Skeletal muscle tissue (tissue), 4 donors: ENCODE results near the gene FOXF1. TPM values are rescaled to one million over a fixed set of nuclear protein-coding genes. Genes with fewer than 3 reads are reported as not detected.

Experiments used
- H3K27ac ChIP-seq: one replicate; pipeline ENCODE4 v1.7.0; 2013; ENCODE audit warnings: mild to moderate bottlenecking, low read depth, low read length, inconsistent platforms
- H3K27me3 ChIP-seq, 3 donors: one replicate each; pipeline ENCODE4 v1.7.0; 2013; ENCODE audit warnings: low read length in 3 of 3; ENCODE audit not compliant: control insufficient read depth in 3 of 3, insufficient read depth in 3 of 3
- H3K36me3 ChIP-seq, 3 donors: one replicate each; pipeline ENCODE4 v1.7.0; 2013; ENCODE audit warnings: low read length in 3 of 3; ENCODE audit not compliant: control insufficient read depth in 3 of 3, insufficient read depth in 3 of 3
- H3K4me1 ChIP-seq, 3 donors: one replicate each; pipeline ENCODE4 v1.7.0; 2013; ENCODE audit warnings: low read length in 3 of 3, mild to moderate bottlenecking in 3 of 3; ENCODE audit not compliant: control insufficient read depth in 3 of 3, insufficient read depth in 3 of 3
- H3K4me3 ChIP-seq, 3 donors: one replicate each; pipeline ENCODE4 v1.7.0; 2013; ENCODE audit warnings: low read length in 3 of 3
- H3K9ac ChIP-seq, 3 donors: one replicate each; pipeline ENCODE4 v1.7.0; 2013; ENCODE audit warnings: low read length in 3 of 3, mild to moderate bottlenecking in 3 of 3, moderate library complexity in 2 of 3, low read depth in 1 of 3
- H3K9me3 ChIP-seq, 3 donors: one replicate each; pipeline ENCODE4 v1.7.0; 2013; ENCODE audit warnings: low read length in 3 of 3; ENCODE audit not compliant: control insufficient read depth in 3 of 3
- total RNA-seq: library from RNA; depleted of rRNA; stranded (reverse); fragments of >200 nt; gene quantifications from one replicate; pipeline ENCODE4 v1.2.3, GENCODE V29; 2014
- donor health status: Osteomylitis.

FOXF1 gene
- total RNA-seq, 1 donor from 2014 or later: not detected

DNA sequence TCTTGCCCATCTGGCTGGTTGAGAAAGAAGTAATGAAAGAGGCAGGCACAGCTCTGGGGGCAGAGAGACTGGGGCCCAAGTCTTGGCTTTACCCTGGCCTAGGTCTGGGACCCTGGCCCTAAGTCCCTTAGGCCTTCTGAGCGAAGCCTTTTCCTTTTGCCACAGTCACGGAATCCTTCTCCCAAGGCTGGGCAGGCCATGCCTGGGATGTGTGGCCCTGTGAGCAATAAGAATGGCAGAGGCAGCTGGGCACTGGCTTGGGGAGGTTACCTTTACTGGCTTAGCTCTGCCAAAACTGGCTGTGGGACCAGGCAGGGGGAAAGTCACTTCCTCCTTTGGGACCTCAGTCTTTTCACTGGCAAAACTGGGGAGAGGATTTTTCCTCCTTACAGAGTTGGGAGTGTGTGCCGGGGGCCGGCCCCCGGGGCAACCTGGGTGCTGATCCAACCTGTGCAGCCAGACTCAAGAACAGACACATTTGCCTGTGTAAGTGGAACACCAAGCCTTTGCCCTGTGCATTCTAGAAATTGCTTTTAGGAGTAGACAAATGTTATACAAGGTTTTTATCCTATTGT, 12.9 kb downstream of the FOXF1 start:
- H3K27ac ChIP-seq: no peak overlapping the region
- no peaks in the 10 kb centered on the region for H3K36me3 ChIP-seq
- H3K9ac ChIP-seq: no peak overlapping the region
- H3K4me3 ChIP-seq: no peak overlapping the region
- H3K4me1 ChIP-seq: peaks cover 6 to 9% (median 7%) of the 10 kb centered on the region in 3 donors
- H3K27me3 ChIP-seq: peaks cover 51 to 65% (median 55%) of the 10 kb centered on the region in 3 donors
- no peaks in the 10 kb centered on the region for H3K9me3 ChIP-seq

DNA sequence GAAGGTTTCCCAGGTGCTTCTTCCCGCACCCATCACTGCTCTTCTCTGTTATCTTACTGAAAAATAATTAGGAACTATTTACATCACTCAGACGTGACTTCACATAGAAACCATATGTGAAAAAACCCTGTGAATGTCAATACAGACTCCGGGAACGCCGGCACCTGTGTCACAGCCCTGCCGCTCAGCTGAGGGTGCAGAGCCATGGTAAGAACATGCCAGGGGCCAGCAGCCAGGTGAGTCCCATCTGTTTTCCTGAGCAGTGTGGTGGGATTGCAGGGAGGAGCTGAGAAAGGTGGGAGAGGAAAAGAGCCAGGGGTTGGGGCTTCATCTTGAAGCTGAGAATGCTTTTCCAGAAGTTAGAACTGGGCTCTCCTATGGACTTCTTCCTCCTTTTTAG, 13.7 kb downstream of the FOXF1 start:
- H3K27me3 ChIP-seq: peaks cover 44 to 57% (median 49%) of the 10 kb centered on the region in 3 donors
- H3K27ac ChIP-seq: no peak overlapping the region
- H3K4me1 ChIP-seq: peaks cover 6 to 9% (median 8%) of the 10 kb centered on the region in 3 donors
- H3K36me3 ChIP-seq: no peaks in the 10 kb centered on the region
- no peak overlapping the region for H3K9ac ChIP-seq
- H3K4me3 ChIP-seq: no peak overlapping the region
- H3K9me3 ChIP-seq: no peaks in the 10 kb centered on the region

DNA sequence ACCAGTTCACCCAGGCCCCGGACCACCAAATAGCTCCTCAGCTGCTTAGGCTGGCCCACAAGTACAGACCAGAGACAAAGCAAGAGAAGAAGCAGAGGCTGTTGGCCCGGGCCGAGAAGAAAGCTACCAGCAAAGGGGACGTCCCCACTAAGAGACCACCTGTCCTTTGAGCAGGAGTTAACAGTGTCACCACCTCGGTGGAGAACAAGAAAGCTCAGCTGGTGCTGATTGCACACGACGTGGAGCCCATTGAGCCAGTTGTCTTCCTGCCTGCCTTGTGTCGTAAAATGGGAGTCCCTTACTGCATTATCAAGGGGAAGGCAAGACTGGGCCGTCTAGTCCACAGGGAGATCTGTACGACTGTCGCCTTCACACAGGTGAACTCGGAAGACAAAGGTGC, 15.4 kb downstream of the FOXF1 start:
- H3K9ac ChIP-seq: no peak overlapping the region
- no peak overlapping the region for H3K27ac ChIP-seq
- no peak overlapping the region for H3K4me3 ChIP-seq
- no peaks in the 10 kb centered on the region for H3K9me3 ChIP-seq
- H3K4me1 ChIP-seq: peaks cover 0 to 8% (median 5%) of the 10 kb centered on the region in 3 donors
- peaks cover 0 to 2% (median 2%) of the 10 kb centered on the region in 3 donors for H3K36me3 ChIP-seq
- H3K27me3 ChIP-seq: peaks cover 27 to 41% (median 32%) of the 10 kb centered on the region in 3 donors

DNA sequence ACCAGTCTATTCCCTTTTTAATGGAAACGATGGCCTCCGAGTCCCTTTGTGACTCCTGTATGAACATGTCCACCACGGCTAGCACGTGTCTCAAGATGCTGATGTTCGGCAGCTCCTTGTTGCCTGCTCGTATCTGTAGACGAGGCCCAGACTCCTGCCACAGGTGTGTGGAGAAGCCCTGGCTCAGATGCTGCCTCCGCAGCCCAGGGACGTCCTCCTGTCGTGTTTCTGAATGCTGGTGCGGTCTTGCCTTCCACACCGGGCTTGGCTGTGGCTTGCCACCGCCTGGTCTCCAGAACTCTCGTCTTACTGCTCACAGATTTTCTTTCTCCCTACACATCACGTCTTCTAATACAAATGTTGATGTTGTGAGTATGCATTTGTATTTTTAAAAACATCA, 17.0 kb downstream of the FOXF1 start:
- no peak overlapping the region for H3K4me3 ChIP-seq
- H3K27me3 ChIP-seq: peaks cover 11 to 24% (median 15%) of the 10 kb centered on the region in 3 donors
- H3K36me3 ChIP-seq: peaks cover 3 to 8% (median 5%) of the 10 kb centered on the region in 3 donors
- H3K9ac ChIP-seq: no peak overlapping the region
- no peaks in the 10 kb centered on the region for H3K9me3 ChIP-seq
- H3K4me1 ChIP-seq: peaks cover 0 to 8% (median 0%) of the 10 kb centered on the region in 3 donors
- no peak overlapping the region for H3K27ac ChIP-seq

DNA sequence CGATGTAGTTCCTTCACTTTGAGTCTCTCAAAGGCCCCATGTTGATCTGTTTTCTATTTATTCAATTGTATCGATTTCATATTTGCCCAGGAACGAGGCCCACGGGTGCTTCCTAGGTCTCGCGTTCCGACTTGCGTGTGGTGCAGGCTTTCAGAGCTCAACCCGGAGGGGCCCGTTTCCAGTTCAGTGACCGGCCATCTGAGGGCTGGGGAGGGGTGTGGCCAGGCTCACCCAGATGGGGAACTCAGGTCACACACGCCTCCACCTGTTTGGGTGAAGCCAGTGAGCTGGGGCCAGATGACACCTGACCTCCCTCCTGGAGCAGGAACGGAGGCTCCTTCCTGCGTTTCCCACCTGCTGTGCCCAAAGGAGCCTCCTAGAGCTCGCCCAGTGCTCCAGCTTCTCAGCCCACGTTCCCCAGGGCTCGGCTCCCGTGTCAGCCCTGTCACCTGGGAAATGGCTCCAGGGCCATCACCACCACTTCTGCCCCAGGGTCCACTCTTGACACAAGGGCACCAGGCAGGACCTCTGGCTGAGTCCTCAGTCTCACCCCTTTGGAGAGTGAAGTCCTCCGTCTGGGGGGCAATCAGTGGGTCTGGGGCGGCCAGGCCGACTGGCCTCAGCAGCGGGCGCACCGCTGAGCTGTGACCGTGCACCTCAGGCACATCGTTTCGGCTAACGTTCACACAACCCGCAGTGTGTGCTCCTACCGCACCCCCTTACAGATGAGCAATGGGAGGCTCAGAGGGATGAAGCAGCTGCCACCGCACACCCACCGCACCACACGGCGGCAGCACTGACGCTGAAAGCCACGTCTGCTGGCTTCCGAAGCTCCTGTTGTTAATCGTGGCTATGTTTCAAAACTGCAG, 18.0 kb downstream of the FOXF1 start:
- Histone ChIP-seq H3K27ac (no peak overlapping the region), H3K9ac (no peak overlapping the region), H3K9me3 (no peaks in the 10 kb centered on the region), H3K4me3 (no peak overlapping the region), H3K4me1 (peaks cover 0 to 4% (median 0%) of the 10 kb centered on the region in 3 donors), H3K27me3 (peaks cover 2 to 15% (median 6%) of the 10 kb centered on the region in 3 donors), H3K36me3 (peaks cover 3 to 11% (median 9%) of the 10 kb centered on the region in 3 donors)

DNA sequence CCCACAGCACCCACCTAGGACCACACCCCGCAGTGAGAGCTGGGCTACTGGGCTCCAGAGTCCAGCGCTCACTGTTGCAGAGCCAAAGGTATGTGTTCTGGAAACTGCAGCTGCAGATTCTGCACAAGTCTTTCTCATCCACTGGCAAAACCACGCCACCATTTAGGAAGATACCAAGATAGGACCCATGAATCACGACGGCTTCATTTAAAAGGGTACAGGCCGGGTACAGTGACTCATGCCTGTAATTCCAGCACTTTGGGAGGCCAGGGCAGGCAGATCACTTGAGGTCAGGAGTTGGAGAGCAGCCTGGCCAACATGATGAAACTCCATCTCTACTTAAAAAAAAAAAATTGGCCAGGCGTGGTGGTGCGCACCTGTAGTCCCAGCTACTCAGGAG, 18.8 kb downstream of the FOXF1 start:
- peaks cover 3 to 11% (median 9%) of the 10 kb centered on the region in 3 donors for H3K36me3 ChIP-seq
- no peak overlapping the region for H3K9ac ChIP-seq
- peaks cover 0 to 8% (median 0%) of the 10 kb centered on the region in 3 donors for H3K27me3 ChIP-seq
- no peak overlapping the region for H3K4me3 ChIP-seq
- H3K4me1 ChIP-seq: peaks cover 0 to 4% (median 0%) of the 10 kb centered on the region in 3 donors
- no peak overlapping the region for H3K27ac ChIP-seq
- no peaks in the 10 kb centered on the region for H3K9me3 ChIP-seq

DNA sequence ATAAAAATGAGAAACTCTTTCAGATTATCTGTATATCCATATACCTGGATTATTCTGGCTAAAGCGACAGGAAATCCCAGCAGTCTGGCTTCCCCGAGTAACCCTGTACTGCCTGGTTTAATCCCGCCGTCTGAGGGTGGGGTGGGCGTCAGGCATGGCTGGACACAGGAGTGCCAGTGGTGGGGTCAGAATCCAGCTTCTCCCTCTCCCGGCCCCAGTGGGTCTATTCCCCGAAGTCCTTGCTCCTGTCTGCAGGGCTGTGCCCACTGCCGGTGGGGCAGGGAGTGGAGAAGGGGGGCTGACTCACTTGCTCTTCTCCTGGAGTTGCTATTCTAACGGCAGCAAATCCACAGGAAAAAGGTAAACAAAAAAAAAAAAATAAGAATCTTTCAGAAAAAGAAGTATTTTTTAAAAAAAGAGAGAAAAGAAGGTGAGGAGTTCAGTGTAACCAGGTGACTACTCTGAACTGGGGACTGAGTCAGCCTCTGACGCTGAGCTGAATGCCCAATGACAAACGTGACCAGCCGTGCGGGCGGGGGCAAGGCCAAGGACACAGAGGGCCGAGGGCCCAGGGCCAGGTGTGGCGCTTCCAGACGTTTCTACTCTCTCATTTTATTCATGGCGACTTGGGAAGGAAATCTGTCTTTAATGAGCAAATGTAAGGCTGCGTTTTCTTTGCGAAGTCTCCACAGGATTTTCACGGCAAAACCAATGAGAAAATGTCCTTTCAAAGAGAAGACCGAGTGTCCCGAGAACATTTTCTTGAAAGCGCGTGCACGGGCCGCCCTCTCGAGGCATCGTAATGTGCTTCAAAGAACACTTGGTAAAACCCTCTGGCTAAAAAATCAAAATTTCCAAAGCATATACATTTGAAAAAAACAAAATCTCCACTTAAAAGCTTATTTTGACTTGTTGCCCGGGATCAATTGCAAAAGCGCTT, 20.2 kb downstream of the FOXF1 start:
- Histone ChIP-seq H3K4me1 (peaks cover 0 to 4% (median 0%) of the 10 kb centered on the region in 3 donors), H3K9me3 (no peaks in the 10 kb centered on the region), H3K4me3 (no peak overlapping the region), H3K36me3 (peaks cover 3 to 11% (median 9%) of the 10 kb centered on the region in 3 donors), H3K27ac (no peak overlapping the region), H3K9ac (no peak overlapping the region), H3K27me3 (peaks cover 0 to 4% (median 0%) of the 10 kb centered on the region in 3 donors)

DNA sequence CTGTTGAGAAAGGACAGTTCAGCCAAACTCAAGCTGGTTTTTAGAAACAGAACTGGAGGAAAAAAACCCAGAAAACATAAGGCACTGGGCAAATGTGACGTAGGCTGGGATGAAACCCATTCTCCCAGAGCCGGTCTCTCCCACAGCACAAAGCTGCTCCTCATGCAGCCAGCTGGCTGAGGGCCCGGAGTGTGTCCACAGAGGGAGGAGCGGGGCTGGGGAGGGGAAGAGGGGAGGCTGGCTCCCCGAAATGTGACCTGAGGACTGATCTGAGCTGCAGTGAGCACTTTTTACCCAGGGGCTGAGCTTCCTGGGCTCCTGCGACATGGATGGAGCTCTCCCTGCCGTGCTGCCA, 20.8 kb downstream of the FOXF1 start:
- peaks cover 8 to 12% (median 12%) of the 10 kb centered on the region in 3 donors for H3K36me3 ChIP-seq
- no peaks in the 10 kb centered on the region for H3K9me3 ChIP-seq
- H3K27me3 ChIP-seq: peaks cover 0 to 4% (median 0%) of the 10 kb centered on the region in 3 donors
- no peak overlapping the region for H3K4me3 ChIP-seq
- H3K4me1 ChIP-seq: peaks cover 0 to 4% (median 0%) of the 10 kb centered on the region in 3 donors
- no peak overlapping the region for H3K27ac ChIP-seq
- H3K9ac ChIP-seq: no peak overlapping the region

DNA sequence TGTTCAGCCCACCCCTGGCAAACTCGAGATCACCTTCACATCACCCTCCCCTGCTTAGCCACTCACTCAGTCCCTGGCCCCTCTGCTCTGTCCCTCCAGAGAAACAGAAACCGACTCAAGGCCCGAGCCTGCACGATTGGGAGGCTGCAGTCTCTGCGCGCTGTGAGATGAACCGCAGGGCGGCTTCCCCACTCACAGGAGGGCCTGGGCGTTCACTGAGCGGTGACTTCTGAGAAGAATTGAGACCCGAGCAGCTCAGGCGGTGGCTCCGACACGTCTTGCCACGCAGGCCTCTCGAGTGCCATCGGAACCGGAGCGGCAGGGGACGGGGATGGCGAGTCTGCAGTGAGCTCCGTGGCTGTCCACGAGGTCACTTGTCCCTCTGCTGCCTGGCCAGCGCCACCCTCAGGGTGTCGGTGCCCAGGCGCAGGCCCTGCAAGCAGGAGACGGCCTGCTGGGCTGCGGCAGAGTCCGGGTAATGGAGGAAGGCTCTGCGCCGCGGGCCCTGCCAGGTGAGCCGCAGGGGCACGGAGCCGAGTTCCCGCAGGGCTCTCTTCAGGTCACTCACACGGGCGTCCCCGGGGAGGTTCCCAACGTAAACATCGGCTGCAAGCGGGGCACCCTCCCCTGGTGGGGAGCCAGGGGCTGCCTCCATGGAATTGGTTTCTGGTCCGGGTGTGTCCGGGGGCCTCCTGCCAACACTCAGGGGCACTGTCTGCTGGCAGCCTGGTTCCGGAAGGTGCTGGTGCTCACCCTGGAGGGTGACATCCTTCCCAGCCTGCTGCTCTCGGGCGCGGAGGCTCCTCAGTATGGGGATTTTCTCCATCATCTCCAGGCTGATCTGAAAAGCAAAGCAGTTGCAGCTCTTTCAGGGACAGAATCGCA, 21.6 kb downstream of the FOXF1 start:
- Histone ChIP-seq H3K36me3 (peaks cover 14 to 17% (median 15%) of the 10 kb centered on the region in 3 donors), H3K9me3 (no peaks in the 10 kb centered on the region), H3K4me1 (peaks cover 0 to 4% (median 0%) of the 10 kb centered on the region in 3 donors), H3K27me3 (no peaks in the 10 kb centered on the region), H3K4me3 (no peak overlapping the region), H3K27ac (no peak overlapping the region), H3K9ac (no peak overlapping the region)
